ENCODE measurements around the gene KRTAP27-1.

The KRTAP27-1 gene

GRCh38 chr21:30349572-30349971 lies 12.1 kb upstream of the KRTAP27-1 start:
- DNase-seq (ENCODE audit: low read depth in 1 of 2, low spot score in 1 of 2) = no peak
- no peak overlapping the region for H3K27ac ChIP-seq (replicated peaks)
- no peak for TF ChIP-seq CTCF (IDR thresholded peaks at IDR 0.05; ENCODE audit: insufficient read depth, low read length)
- no peak for TF ChIP-seq SPI1 (IDR thresholded peaks at IDR 0.05; ENCODE audit: borderline replicate concordance, low read depth)
- no peak for TF ChIP-seq REST (IDR thresholded peaks at IDR 0.05; ENCODE audit: insufficient replicate concordance, low read depth)
- no peak for TF ChIP-seq POLR2AphosphoS5 (IDR thresholded peaks at IDR 0.05; ENCODE audit: low read depth)
- no peak for TF ChIP-seq GABPA (IDR thresholded peaks at IDR 0.05; ENCODE audit: low read depth)
- no peaks in the 10 kb centered on the region for H3K27me3 ChIP-seq (ENCODE audit: insufficient read depth, poor library complexity, severe bottlenecking)
- no peak overlapping the region for H3K4me3 ChIP-seq (replicated peaks; ENCODE audit: insufficient read depth, low read length)

GRCh38 chr21:30348506-30348905 lies 11.0 kb upstream of the KRTAP27-1 start, which contains the start of gene KRTAP23-1:
Gene KRTAP23-1, minus strand, starts transcription at chr21:30348606. Its CDS starts 0 bp downstream, at chr21:30348606.
- TF ChIP-seq SPI1 (IDR thresholded peaks at IDR 0.05; ENCODE audit: borderline replicate concordance, low read depth) (no peak), REST (IDR thresholded peaks at IDR 0.05; ENCODE audit: insufficient replicate concordance, low read depth) (no peak), GABPA (IDR thresholded peaks at IDR 0.05; ENCODE audit: low read depth) (no peak), CTCF (IDR thresholded peaks at IDR 0.05; ENCODE audit: insufficient read depth, low read length) (no peak), POLR2AphosphoS5 (IDR thresholded peaks at IDR 0.05; ENCODE audit: low read depth) (no peak)
- H3K27me3 ChIP-seq (ENCODE audit: insufficient read depth, poor library complexity, severe bottlenecking) = no peaks in the 10 kb centered on the region
- no peak within 1 kb of the TSS for H3K27ac ChIP-seq (replicated peaks)

GRCh38 chr21:30345014-30345413 lies 7.5 kb upstream of the KRTAP27-1 start:
- TF ChIP-seq GABPA (IDR thresholded peaks at IDR 0.05; ENCODE audit: low read depth) = no peak
- TF ChIP-seq REST (IDR thresholded peaks at IDR 0.05; ENCODE audit: insufficient replicate concordance, low read depth) = no peak
- TF ChIP-seq POLR2AphosphoS5 (IDR thresholded peaks at IDR 0.05; ENCODE audit: low read depth) = no peak
- no peak for TF ChIP-seq CTCF (IDR thresholded peaks at IDR 0.05; ENCODE audit: insufficient read depth, low read length)
- no peak for TF ChIP-seq SPI1 (IDR thresholded peaks at IDR 0.05; ENCODE audit: borderline replicate concordance, low read depth)
- no peak overlapping the region for H3K27ac ChIP-seq (replicated peaks)
- no peak overlapping the region for H3K4me3 ChIP-seq (replicated peaks; ENCODE audit: insufficient read depth, low read length)
- no peaks in the 10 kb centered on the region for H3K27me3 ChIP-seq (ENCODE audit: insufficient read depth, poor library complexity, severe bottlenecking)
- DNase-seq (ENCODE audit: low read depth in 1 of 2, low spot score in 1 of 2) = no peak

More at GRCh38 chr21:30348506-30348905, 11.0 kb upstream of the KRTAP27-1 start, which contains the start of gene KRTAP23-1:
- DNase-seq (ENCODE audit: low read depth in 1 of 2, low spot score in 1 of 2) = no peak
- H3K4me3 ChIP-seq (replicated peaks; ENCODE audit: insufficient read depth, low read length) = no peak within 1 kb of the TSS
